ENCODE measurements around the gene GRM2. TPM values are rescaled to one million over a fixed set of nuclear protein-coding genes. Genes with fewer than 3 reads are reported as not detected.
A peak's percentile ranks its signal among the peaks of the same experiment; 100 is the strongest.
"Not testable (repeated sequence)": the region's sequence is repeated elsewhere in the genome, so short reads cannot be mapped to it uniquely, and the experiment has no call there.

Gene GRM2
- total and polyA plus RNA-seq, 2 of the 8 experiments (the other 6 are each of a cell fraction or from before 2014, with no cell fraction given), result 3.9 to 10.5 TPM

- TF ChIP-seq CTCF (IDR thresholded peaks at IDR 0.05; ENCODE audit: control extremely low read depth in 1 of 3, insufficient read depth in 1 of 3, low read depth in 1 of 3, low read length in 3 of 3), result no peak
- TF ChIP-seq SP2 (IDR thresholded peaks at IDR 0.05; ENCODE audit: low read length), result no peak
- no peak for TF ChIP-seq YY1 (IDR thresholded peaks at IDR 0.05; ENCODE audit: low read depth, low read length)
Measured at GRCh38 chr3:51739110-51739509, 32.2 kb downstream of the GRM2 start (continued).

- H3K36me3 ChIP-seq (ENCODE audit: control insufficient read depth in 2 of 4, insufficient read depth in 4 of 4, low read length in 3 of 4); H2BK15ac ChIP-seq (ENCODE audit: low read length); H3K4me1 ChIP-seq (replicated peaks in 1 of 4; ENCODE audit: control insufficient read depth in 3 of 4, insufficient read depth in 4 of 4, low read length in 3 of 4); H3K4ac ChIP-seq (replicated peaks; ENCODE audit: insufficient read length, low read depth, low read length); H4K5ac ChIP-seq (ENCODE audit: insufficient read length, low read depth, low read length); H2BK120ac ChIP-seq (replicated peaks; ENCODE audit: low read depth, low read length); H3K9ac ChIP-seq (replicated peaks in 1 of 4; ENCODE audit: extremely low read depth in 1 of 4, low read depth in 3 of 4, low read length in 3 of 4); H3K23ac ChIP-seq (ENCODE audit: insufficient read length); H4K20me1 ChIP-seq (replicated peaks in 1 of 2; ENCODE audit: control insufficient read depth in 1 of 2, insufficient read depth in 2 of 2, low read length in 2 of 2); FAIRE-seq; H3K27ac ChIP-seq (ENCODE audit: low read depth, low read length); POLR2A ChIA-PET (ENCODE audit: partially characterized antibody); H3K79me2 ChIP-seq (ENCODE audit: control insufficient read depth in 1 of 2, insufficient read depth in 2 of 2, low read length in 2 of 2); DNase-seq (ENCODE audit: low read depth in 1 of 2, low spot score in 2 of 2); H3K23me2 ChIP-seq (ENCODE audit: low read depth, low read length); H2AK5ac ChIP-seq (ENCODE audit: low read depth, low read length); H3K27me3 ChIP-seq (replicated peaks in 1 of 4; ENCODE audit: control insufficient read depth in 3 of 4, extremely low read depth in 1 of 4, insufficient read depth in 3 of 4, low read length in 3 of 4); H2BK12ac ChIP-seq (ENCODE audit: low read depth, low read length); H4K8ac ChIP-seq (ENCODE audit: extremely low read depth, insufficient read depth, low read length); H3K18ac ChIP-seq (ENCODE audit: extremely low read depth, low read length); H3K79me1 ChIP-seq (ENCODE audit: low read depth, low read length); H2BK5ac ChIP-seq (ENCODE audit: low read depth, low read length); H2BK20ac ChIP-seq (ENCODE audit: low read length); H3K9me3 ChIP-seq (ENCODE audit: insufficient read depth in 2 of 2, low read depth in 1 of 2, low read length in 1 of 2); H3K14ac ChIP-seq (ENCODE audit: insufficient read length); H3K56ac ChIP-seq (replicated peaks; ENCODE audit: insufficient read length, low read depth, low read length); H4K91ac ChIP-seq (replicated peaks; ENCODE audit: insufficient read length, low read length): not testable (repeated sequence)
- CTCF ChIA-PET (ENCODE audit: partially characterized antibody), result interaction anchor here (1.3 to 2.0 kb wide), 4 partner anchors 23 to 114 kb away, joined by 3 to 5 read pairs (median 4); no protein-coding TSS in a partner anchor
- Histone ChIP-seq H3K4me3 (ENCODE audit: extremely low read depth in 1 of 4, insufficient read depth in 2 of 4, low read depth in 3 of 4, low read length in 4 of 4) (peak overlapping the region in 1 of 4 experiments; percentile 45; a peak in 2 of 8 replicates), H2AFZ (ENCODE audit: low read length) (0 out of 2 replicates have a peak overlapping the region, but pooled peaks have one; percentile 76), H3K4me2 (ENCODE audit: insufficient read depth in 1 of 2, low read depth in 2 of 2, low read length in 2 of 2) (0 out of 4 replicates have a peak overlapping the region, but pooled peaks of 1 of the 2 experiments have one; percentile 35)
- 93% methylated on average over 3 of the region's 3 CpGs; no CpG with 5 or more reads in 1 of the 2 experiments for WGBS, 2 experiments (ENCODE audit: extremely low coverage in 1 of 2, insufficient coverage in 1 of 2, insufficient read length in 1 of 2, insufficient replicate concordance in 2 of 2, low coverage in 1 of 2, low lambda C conversion rate in 2 of 2, missing lambda C conversion rate in 1 of 2)
Measured at GRCh38 chr3:51742320-51742719, 35.5 kb downstream of the GRM2 start.

Measured in H1 (cell line).